GM19238 (cell line): ENCODE data around the gene PDE10A.

ENCODE experiments used
- DNase-seq: peaks from one replicate; pipeline ENCODE4 v3.0.0; 2011; ENCODE audit warnings: low spot score; ENCODE audit not compliant: insufficient read length

The PDE10A gene

GRCh38 chr6:165662749-165663376 is at the start of gene PDE10A:
Gene PDE10A, minus strand, starts transcription at chr6:165663241. Its CDS starts 430 bp downstream, at chr6:165662811.
- DNase-seq = no peak

- no peak for DNase-seq
These were observed 46.0 kb upstream of the PDE10A start for GRCh38 chr6:165708985-165709576.

- DNase-seq = no peak
These were observed 44.2 kb upstream of the PDE10A start for GRCh38 chr6:165707067-165707853.

GRCh38 chr6:165705941-165706340 is 42.9 kb upstream of the PDE10A start:
- DNase-seq = no peak

- DNase-seq = no peak
These were observed 41.2 kb upstream of the PDE10A start for GRCh38 chr6:165704045-165704748.

- DNase-seq = no peak
These were observed 39.6 kb upstream of the PDE10A start for GRCh38 chr6:165702669-165703068.

- DNase-seq = no peak
These were observed 38.7 kb upstream of the PDE10A start for GRCh38 chr6:165701564-165702354.

- DNase-seq = no peak
These were observed 38.0 kb upstream of the PDE10A start for GRCh38 chr6:165701005-165701404.

- no peak for DNase-seq
These were observed 35.8 kb upstream of the PDE10A start for GRCh38 chr6:165698868-165699267.

GRCh38 chr6:165697171-165697570 is 34.1 kb upstream of the PDE10A start:
- no peak for DNase-seq

GRCh38 chr6:165695722-165696515 is 32.9 kb upstream of the PDE10A start:
- DNase-seq = no peak

GRCh38 chr6:165694296-165694695 is 31.3 kb upstream of the PDE10A start:
- no peak for DNase-seq

GRCh38 chr6:165692106-165692653 is 29.1 kb upstream of the PDE10A start:
- no peak for DNase-seq

GRCh38 chr6:165689699-165690098 is 26.7 kb upstream of the PDE10A start:
- DNase-seq = no peak

- DNase-seq = no peak
These were observed 23.7 kb upstream of the PDE10A start for GRCh38 chr6:165686596-165687365.

GRCh38 chr6:165685302-165685701 is 22.3 kb upstream of the PDE10A start:
- no peak for DNase-seq

GRCh38 chr6:165684333-165684732 is 21.3 kb upstream of the PDE10A start:
- DNase-seq = no peak

GRCh38 chr6:165680975-165681374 is 17.9 kb upstream of the PDE10A start:
- no peak for DNase-seq

GRCh38 chr6:165679326-165679725 is 16.3 kb upstream of the PDE10A start:
- DNase-seq = no peak
